NCI-H187 treated with DMSO at 0.1 percent for 48 hours (cell line): ENCODE data around the gene ANKFY1.
"Not testable (repeated sequence)": the region's sequence is repeated elsewhere in the genome, so short reads cannot be mapped to it uniquely, and the experiment has no call there.

Source experiments
- DNase-seq: peaks from one replicate; lab custom pipeline; 2025; lab: John Stamatoyannopoulos, UW

ANKFY1 gene

DNA sequence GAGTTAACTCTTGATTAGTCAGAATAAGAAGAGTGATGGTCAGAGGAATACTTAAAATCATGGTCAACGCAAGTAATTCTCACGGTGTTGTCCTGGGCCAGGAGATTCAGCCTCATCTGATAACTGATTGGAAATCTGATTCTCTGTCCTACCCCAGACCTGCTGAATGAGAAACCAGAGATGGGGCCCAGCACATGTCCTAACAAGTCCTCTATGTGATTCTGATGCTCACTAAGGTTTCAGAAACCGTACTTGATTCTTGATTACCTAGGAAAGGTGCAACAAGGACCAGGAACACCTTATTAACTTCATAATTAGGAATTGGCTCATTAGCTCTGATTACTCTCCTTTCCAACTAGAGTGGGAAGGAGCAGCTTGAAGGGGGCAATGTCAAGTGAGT is 44.5 kb downstream of the ANKFY1 start:
- no peak for DNase-seq

DNA sequence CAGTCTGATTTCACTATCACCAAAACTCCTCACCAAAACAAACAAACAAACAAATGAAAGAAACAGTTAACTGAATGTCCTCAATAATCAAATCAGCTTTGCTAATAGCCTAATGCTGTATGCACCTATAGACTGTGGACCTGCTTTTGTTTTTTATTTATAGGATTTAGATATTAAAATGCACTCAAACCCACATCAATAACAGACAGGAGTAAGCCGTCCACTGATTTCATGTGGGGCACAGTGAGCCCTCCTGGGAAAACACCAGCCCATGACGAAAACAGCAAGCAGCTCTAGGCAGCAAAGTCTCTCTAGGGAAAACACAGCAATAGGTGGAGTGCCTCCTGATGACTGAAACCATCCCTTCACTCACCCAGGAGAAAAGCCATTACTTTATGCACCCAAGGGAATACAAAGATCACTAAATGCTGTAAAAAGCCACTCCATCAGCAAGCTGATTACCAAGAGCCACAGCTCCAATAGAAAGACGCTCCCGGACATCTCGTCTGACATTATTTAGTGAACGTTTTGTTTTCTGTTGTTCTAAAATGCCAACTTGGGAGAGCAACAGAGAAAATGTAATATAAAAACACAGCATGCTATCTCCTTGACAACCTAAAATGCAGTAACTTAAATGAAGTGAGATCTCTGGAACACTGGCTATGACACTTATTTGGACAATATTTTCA is 47.8 kb downstream of the ANKFY1 start:
- DNase-seq = peak; percentile 84

DNA sequence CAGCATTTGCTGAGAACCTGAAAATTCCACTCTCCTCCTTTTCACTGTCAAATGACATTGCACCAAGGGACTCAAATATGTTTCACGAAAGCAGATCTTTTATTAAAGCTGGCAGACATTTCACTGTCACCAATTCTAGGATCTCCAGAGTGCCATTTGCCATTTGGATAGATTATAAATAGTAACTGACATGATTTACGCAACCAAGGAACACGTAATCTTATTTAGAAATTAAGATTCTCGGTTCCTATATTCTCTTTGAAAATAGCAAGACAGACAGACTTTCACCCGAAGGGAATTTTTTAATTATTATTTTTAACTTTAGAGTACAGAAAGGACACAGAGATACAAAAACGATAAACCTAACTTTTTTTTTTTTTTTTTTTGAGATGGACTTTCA is 49.6 kb downstream of the ANKFY1 start:
- DNase-seq = no peak

DNA sequence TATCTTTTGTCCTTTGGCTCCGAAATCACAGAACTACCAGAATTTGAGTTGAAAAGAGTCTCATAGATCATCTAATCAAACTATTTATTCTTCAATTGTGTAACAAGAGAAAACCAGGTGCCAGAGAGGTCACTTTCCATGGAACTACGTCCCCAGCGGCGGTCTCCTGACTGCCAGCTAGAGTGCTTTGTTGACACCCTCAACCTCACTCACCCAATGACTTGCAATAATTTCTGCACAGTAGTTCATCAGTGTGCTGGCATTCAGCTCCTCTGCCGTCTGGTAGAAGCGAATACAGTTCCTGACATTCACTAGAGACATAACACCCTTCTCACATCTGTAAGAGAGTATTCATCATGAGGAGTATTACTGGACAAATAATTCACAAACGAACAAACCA is 54.2 kb downstream of the ANKFY1 start:
- DNase-seq = no peak

DNA sequence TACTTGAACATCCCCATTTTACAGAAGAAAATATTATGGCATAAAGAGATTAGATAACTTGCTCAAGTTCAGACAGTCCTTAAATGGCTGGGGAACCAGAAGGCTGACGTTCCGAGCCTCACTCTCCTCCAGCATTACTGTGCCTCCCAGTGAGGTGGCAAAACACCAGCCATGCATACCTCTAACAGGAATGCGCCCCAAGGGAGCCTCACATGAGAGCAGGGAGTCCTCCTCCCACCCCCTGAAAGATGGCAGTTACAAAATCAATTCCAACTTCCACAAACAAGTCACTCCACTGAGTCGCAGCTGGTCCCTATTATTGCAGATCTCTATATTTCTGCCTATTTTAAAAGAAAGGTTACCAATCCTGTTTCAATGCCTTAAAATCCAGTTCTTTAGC is 55.5 kb downstream of the ANKFY1 start:
- DNase-seq = no peak

DNA sequence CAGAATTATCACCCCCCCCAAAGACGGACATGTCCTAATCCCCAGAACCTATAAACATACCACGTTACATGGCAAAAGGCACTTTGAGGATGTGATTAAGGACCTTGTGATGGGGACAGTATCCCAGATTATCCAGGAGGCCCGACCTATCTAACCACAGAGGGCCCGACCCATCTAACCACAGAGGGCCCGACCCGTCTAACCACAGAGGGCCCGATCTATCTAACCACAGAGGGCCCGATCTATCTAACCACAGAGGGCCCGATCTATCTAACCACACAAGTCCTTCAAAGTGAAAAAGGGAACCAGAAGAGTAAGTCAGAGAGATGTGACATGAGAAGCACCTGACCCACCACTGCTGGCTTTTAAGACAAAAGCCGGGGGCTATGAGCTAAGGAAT is 56.8 kb downstream of the ANKFY1 start:
- DNase-seq = no peak

DNA sequence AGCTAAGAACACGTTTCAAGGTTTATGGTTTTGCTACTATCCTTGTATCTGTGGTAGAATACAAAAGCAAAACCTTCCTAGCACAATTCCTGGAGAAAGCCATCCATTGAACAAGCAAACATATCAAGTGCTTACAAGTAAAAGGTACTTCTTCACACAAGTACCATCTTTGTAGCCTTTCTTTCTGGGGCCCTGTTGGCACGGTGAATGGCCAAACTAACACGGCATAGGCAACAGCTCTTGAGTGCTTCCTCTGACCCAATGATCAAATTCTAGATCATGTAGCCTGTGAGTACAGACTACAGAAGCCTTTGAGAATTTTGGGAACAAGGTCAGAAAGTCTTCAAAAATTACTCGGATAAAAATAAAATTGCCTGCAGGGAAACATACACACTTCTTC is 57.9 kb downstream of the ANKFY1 start:
- DNase-seq = no peak

DNA sequence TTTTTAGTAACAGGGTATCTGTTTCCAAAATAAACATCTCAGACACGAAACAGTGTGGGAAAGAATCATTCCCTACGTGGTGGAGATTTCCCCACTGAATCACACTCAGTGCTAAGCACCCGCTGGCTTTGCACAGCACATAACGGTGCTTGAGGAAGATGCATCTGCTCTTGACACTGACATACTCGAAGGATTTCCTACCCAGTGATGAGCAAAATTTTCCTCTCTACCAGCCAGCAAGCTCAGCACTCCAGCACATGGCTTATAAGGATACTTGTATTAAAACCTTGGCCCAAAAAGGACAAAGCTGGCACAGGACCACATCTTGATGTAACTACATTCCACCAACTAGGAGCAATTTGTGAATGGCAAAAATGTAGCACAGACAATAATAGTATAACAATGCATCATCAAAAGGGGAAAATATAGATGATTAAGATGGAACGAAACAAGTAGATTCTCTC is 59.0 kb downstream of the ANKFY1 start:
- no peak for DNase-seq

DNA sequence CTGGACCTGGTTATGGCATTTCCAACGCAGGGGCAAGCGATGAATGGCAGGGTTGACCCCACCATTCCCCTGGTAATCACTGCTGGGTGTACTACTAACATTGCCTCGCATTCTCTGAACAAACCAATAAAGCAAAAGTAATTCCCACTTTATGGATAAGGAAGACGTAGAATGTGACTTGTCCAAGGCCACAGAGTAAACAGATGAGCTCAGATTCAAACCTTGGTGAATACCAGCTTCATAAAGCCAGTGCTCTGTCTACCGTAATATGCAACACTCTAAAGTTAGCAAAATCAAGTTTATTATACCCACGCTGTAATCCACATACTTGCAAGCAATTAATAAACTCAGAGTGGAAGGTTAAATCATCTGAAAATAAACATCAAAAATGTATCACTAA is 59.6 kb downstream of the ANKFY1 start:
- DNase-seq = no peak

DNA sequence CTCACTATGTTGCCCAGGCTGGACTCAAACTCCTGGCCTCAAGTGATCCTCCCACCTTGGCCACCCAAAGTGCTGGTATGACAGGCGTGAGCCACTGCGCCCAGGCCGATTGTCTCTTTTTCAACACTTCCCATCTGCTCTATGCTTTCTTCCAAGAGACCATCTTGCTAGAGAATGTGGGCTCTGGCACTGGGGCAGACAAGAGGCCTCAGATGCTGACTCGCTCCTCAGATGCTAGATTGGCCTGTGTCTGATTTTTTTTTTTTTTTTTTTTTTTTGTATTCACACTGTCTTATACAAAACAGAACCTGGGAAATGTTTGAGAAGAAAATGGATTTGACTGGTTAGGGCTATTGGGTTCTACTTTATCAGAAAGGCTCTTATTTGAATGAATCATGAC is 62.6 kb downstream of the ANKFY1 start:
- no peak for DNase-seq

DNA sequence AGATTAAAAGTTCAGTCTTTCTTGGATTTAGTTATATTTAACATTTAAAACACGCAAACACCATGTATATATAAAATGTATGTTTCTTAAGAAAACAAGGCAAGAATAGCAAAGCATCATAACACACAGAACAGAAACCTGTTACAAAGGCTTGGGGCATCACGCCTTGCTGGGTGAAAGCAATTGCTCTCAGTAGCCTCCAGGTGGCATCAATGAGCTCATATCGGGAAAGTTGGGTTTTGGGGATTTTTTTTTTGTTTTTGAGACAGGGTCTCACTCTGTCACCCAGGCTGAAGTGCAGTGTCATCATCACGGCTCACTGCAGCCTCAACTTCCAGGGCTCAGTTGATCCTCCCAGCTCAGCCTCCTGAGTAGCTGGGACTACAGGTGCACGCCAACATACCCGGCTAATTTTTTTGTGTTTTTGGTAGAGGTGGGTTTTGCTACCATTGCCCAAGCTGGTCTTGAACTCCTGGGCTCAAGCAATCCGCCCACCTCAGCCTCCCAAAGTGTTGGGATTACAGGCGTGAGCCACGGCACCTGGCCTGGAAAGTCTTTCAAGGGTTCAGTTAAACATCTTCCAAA is 63.9 kb downstream of the ANKFY1 start:
- DNase-seq = no peak

DNA sequence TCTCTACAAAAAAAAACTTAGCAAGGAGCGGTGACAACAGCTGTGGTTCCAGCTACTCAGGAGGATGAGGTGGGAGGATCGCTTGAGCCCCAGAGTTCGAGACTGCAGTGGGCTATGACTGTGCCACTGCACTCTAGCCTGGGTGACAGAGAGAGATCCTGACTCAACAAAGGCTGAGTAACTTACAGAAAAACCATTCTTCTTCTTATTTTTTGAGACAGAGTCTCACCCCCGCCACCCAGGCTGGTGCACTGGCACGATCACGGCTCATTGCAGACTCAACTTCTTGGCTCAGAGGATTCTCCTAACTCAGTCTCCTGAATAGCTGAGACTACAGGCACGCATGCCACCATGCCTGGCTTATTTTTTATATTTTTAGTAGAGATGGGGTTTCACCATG is 64.8 kb downstream of the ANKFY1 start:
- no peak for DNase-seq

DNA sequence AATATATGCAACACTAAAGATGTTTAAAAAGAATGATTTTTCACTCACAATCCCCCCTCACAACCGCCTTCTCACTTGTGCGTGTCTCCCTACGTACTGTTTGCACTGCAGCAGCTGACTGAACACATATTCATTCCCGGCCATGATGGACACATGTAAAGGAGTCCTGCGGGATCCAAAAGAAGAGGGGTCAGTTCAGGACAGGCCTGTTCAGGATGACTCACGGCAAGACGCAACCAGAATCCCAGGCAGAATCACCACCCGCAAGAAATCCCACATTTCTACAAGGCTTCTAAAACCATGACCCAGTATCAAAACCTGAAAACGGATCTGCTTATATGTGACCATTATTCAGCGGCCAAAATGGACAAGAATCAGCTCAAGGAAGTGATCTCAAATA is 68.5 kb downstream of the ANKFY1 start:
- no peak for DNase-seq

DNA sequence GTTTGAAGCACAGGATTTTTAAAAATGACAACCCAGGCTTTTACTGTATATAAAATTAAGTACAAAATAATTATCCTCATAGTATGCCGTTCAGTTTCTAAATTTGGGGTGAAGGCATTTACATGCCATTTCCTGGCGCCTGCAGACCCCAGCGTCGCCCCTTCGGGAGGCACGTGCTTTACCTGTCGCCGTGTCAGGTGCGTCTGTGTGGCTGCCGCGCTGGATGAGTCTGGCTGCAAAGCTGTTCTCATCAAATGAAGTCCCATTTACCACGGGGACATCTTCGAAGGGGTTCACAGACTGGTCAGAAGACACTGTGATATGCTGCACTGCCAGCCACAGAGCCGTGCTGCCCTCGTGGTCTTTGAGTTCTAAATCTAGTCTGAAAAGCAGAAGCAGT is 69.0 kb downstream of the ANKFY1 start:
- no peak for DNase-seq

DNA sequence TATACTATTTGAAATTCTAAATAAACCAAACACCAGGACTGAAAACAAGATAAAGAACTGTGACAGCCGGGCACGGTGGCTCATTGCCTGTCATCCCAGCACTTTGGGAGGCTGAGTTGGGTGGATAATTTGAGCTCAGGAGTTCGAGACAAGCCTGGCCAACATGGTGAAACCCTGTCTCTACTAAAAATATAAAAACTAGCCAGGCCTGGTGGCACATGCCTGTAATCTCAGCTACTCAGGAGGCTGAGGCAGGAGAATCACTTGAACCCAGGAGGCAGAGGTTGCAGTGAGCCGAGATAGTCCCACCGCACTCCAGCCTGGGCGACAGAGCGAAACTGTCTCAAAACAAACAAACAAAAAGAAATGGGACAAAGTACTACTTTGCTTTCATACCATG is 73.0 kb downstream of the ANKFY1 start:
- DNase-seq = not testable (repeated sequence)

DNA sequence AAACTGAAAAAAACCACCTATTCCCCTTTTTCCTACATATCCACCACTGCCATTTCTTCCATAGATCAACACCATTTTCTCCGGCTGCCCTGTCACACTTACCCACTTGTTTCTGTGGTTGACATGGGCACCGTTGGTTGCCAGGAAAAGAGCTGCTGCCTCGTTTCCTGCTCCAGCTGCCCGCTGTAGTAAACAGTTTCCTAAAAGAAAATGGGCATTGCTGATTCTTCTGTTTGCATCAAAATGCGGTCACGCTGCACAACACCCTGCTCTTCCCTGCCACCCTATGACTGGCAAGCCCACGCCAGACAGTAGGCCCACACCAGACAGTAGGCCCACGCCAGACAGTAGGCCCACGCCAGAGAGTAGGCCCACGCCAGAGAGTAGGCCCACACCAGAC is 74.5 kb downstream of the ANKFY1 start:
- no peak for DNase-seq

DNA sequence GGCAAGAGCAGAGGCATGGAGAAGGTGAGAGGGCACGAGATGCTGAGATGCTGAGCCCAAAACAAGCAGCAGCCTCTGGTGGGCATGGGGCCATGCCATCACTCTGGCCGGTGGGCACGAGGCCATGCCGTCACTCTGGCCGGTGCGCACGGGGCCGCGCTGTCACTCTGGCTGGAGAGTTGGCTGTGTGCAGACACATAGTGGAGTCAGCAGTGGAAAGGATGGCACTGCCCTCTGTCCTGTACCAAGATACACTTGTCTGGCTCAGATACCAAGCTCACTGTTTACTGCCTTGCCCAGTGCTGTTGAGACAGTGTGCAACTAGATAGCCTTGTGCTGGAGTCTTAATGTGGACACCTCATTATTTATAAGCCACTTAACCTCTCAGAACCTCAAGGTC is 75.7 kb downstream of the ANKFY1 start:
- DNase-seq = no peak

DNA sequence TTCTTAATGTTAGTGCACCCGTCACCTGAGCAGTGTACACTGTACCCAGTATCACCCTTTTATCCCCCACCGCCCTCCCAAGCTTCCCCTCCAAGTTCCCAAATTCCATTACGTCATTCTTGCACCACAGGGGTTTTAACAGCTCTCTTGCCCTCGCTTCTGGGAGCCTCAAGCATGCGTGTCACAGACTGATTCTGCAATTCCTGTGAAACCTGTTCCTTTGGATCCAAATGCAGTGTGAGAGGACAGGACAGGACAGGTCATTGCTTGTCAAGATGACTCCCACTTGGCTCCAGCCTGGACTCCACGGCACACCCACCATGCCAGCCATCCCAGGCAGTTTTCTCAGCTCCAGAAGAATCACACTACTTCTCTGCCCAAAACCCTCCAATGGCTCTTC is 76.7 kb downstream of the ANKFY1 start:
- no peak for DNase-seq

DNA sequence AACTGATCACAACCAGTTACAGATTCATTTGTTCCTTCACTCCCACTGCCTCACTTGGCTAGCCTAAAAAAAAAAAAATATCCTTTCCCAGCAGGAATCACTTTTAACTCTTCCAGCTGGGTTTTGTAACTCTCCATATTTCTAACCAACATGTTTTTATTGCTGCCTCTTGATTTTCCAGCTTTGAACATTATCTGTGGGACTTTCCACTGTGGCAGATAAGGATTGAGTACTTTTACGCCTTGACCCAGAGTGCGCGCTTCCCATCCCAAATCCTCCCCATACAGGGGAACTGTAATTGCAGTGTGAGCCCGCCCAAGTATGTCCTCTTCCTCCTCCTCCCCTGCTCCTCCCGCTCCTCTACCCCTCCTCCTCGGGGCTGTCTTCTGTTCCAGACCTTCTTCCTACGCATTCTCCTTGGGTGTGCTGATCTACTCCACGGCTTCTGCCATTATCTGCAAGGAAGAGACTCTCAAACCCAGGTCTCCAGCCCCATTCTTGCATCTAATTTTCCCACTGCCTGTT is 77.4 kb downstream of the ANKFY1 start:
- DNase-seq = no peak

DNA sequence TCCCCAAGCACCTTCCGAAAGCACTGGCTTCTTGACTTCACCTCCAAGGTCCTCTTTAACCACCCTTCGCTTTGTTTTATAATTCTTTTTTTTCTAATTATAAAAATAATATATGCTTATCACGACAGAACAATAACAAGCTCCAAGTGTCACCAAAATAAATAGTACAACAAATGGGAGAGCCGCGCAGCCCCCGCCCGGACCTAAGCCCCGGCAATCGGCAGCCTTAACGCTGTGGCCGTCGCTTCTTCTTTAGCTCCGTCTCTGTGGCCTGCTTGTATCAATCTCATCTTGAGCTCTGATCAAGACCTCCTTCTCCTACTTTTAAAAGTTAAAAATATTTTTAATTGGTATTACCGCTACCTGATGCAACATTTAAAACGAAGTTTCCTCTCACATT is 78.1 kb downstream of the ANKFY1 start:
- no peak for DNase-seq

DNA sequence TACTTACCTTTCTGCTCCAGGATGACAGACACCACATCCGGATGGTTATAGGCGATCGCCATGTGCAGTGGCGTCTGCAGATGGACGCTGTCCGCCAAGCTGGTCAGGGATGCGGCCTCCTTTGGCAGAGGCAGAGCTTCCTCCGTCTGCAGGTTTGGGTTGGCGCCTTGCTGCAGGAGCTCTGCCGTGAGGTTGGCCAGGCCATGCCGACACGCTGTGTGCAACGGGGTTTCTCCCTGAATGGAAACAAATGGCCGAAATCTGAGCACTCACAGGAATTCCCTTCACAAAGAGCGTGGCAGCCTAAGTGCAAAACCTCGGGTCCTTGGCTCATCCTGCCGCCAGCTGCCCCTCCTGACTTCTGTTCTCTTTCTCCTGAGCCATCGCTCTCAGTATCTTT is 79.0 kb downstream of the ANKFY1 start:
- DNase-seq = no peak

DNA sequence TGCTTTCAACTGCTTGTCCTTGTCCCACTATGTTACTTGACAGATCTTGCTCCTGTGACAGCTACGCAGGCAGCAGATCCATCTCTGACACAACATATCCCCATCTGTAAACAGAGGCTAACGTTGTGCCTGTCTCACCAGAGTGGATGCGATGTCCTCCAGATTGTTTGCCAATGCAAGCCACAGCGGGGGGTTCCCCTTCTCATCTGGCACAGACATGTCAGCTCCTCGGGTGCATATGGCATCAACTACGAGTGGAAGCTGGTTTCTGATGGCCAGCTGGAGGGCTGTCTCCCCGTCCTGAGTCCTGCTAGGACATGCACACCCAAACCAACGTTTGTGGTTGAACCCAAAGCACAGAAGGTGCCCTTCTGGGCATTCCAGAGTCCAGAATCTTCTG is 81.7 kb downstream of the ANKFY1 start:
- no peak for DNase-seq

DNA sequence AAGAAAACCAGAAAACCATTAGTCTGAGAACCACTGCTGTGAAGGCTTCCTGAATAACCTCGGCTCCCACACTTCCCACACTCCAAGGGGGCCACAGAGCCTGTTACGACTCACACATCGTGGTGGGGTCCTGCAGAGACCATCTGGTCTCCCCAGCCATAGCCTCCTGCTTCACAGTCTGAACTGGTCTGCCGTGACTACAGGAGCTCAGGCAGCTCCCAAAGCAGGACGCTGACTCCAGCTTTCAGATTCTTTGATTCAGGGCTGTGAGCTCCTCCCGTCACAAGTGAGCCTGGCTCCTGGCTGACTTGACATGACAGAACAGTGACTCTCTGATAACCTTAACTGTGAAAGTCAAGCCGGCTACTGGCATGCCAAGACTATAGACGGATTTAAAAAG is 83.0 kb downstream of the ANKFY1 start:
- no peak for DNase-seq

DNA sequence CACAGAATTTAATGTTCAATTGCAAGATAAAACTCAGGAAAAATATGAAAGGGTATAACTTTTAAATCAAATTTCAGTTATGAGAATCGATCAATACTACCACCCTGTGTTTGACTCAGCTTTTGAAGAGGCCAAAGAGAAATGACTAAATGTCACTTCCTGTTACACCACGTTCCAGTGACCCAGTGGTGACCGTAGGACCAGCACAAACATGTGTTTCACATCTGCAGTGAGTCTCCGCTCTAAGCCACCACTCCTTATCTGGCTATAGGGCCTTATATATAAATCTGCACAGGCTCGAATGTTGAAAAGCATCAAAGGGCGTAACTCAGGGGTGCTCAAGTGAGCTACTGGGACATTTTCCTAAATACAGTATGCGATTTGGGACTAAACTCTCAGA is 84.7 kb downstream of the ANKFY1 start:
- no peak for DNase-seq
